ENCODE measurements around the gene IRF4. TPM values are rescaled to one million over a fixed set of nuclear protein-coding genes. Genes with fewer than 3 reads are reported as not detected.

The IRF4 gene
- total RNA-seq, 4 donors from 2014 or later: 0.26 to 0.56 (median 0.31) TPM; not detected in 1

DNA sequence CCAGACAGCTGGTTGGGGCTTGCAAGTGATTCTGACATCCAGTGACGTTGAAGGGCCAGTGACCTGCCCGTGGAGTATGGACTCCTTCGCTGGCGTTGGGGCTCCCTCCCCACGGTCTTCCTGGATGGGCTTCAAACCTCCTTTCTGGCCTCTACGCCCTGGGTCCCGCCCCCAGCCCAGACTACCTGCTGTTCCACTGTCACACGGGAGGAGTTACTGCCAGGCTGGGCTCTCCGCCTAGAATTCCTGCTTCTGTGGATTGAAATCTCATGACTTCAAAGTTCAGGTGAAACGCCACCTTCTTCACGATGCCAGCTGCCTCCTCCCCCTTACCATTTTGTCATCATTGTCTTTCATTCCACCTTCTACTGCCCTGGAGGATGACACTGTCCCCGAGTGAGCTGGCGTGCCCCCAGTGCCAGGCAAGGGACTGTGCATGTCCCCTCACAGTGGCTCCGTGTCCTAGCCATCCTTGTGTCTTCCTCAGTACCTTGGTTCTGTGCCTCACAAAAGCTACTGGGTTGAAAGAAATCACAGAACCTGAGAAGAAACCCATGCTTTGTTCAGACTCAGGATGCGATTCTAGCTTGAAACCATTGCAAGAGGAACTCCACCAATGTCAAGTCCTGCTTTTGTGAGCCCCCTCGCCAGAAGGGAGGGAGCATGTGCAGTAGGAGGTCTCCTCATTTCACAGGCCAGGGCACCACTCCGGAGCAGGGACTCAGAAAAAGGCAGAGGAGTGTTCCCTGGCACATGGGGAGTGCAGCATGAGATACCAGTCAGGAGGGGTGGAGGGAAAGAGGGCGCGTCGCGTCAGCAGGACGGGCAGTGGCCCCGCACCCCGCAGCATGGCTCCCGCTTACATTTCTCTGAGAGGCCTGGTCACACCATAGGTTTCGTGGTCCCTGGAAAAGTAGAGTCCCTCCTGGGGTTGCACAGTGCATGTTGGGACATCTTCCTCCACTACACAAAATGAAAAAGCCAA, 11.0 kb upstream of the IRF4 start:
- Histone ChIP-seq H3K36me3 (no peaks in the 10 kb centered on the region), H3K4me3 (no peak overlapping the region), H3K27ac (no peak overlapping the region), H3K27me3 (peaks cover 0 to 21% (median 14%) of the 10 kb centered on the region in 3 donors), H3K9me3 (no peaks in the 10 kb centered on the region), H3K4me1 (no peaks in the 10 kb centered on the region)
- in situ Hi-C loops (cut with MboI; ENCODE audit: low sequenced_read_pairs in 4 of 4) (no loop called here), intact Hi-C loops (cut with DNase I; ENCODE audit: low total_unique reads) (no loop called here)
- DNase-seq: no peak
- no peak for ATAC-seq
- no peak for TF ChIP-seq POLR2A (IDR thresholded peaks at IDR 0.05)
- TF ChIP-seq, protein P1, sequence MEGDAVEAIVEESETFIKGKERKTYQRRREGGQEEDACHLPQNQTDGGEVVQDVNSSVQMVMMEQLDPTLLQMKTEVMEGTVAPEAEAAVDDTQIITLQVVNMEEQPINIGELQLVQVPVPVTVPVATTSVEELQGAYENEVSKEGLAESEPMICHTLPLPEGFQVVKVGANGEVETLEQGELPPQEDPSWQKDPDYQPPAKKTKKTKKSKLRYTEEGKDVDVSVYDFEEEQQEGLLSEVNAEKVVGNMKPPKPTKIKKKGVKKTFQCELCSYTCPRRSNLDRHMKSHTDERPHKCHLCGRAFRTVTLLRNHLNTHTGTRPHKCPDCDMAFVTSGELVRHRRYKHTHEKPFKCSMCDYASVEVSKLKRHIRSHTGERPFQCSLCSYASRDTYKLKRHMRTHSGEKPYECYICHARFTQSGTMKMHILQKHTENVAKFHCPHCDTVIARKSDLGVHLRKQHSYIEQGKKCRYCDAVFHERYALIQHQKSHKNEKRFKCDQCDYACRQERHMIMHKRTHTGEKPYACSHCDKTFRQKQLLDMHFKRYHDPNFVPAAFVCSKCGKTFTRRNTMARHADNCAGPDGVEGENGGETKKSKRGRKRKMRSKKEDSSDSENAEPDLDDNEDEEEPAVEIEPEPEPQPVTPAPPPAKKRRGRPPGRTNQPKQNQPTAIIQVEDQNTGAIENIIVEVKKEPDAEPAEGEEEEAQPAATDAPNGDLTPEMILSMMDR (IDR thresholded peaks at IDR 0.05 in 4 of 5, conservative IDR thresholded peaks at IDR 0.05 in 1 of 5): no peak

DNA sequence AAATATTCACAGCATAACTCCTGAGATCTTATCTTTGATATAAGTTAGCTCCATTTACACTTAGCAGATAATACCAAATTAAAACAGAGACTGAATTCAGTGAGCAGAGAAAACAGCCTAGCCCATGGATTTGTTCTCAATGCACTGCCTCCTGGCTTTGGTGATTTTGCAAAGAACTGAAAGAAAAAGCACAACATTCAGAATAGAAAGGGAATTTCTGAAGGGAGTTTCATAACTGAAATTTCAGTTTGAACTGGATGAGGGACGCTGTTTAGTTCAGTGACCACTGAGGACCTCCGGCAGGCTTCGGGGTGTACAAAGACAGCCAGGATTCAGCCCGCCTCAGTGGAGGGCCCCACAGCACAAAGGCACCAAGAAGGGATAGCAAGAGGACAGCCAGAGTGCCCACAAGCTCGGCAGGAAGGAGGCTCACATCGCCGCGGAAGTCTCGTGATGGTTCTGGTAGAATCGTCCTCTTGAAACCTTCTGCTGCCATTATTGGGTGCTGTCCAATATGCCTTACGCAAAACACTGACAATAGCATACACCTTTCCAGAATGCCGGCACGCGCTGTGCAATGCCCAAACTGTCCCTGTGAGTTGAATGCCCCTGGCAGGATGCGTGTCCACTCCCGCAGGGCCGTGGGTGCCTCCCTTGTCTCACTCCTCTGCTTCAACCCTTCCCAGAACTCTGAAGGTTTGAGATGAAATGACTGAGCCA, 9.7 kb upstream of the IRF4 start:
- DNase-seq: no peak
- Histone ChIP-seq H3K4me1 (no peaks in the 10 kb centered on the region), H3K27ac (no peak overlapping the region), H3K9me3 (no peaks in the 10 kb centered on the region), H3K27me3 (peaks cover 8 to 30% (median 24%) of the 10 kb centered on the region in 3 donors), H3K36me3 (no peaks in the 10 kb centered on the region), H3K4me3 (no peak overlapping the region)
- intact Hi-C loops (cut with DNase I; ENCODE audit: low total_unique reads): no loop called here
- ATAC-seq: no peak
- TF ChIP-seq, protein P1 (IDR thresholded peaks at IDR 0.05 in 4 of 5, conservative IDR thresholded peaks at IDR 0.05 in 1 of 5): no peak
- TF ChIP-seq POLR2A (IDR thresholded peaks at IDR 0.05): no peak
- in situ Hi-C loops (cut with MboI; ENCODE audit: low sequenced_read_pairs in 4 of 4): no loop called here

DNA sequence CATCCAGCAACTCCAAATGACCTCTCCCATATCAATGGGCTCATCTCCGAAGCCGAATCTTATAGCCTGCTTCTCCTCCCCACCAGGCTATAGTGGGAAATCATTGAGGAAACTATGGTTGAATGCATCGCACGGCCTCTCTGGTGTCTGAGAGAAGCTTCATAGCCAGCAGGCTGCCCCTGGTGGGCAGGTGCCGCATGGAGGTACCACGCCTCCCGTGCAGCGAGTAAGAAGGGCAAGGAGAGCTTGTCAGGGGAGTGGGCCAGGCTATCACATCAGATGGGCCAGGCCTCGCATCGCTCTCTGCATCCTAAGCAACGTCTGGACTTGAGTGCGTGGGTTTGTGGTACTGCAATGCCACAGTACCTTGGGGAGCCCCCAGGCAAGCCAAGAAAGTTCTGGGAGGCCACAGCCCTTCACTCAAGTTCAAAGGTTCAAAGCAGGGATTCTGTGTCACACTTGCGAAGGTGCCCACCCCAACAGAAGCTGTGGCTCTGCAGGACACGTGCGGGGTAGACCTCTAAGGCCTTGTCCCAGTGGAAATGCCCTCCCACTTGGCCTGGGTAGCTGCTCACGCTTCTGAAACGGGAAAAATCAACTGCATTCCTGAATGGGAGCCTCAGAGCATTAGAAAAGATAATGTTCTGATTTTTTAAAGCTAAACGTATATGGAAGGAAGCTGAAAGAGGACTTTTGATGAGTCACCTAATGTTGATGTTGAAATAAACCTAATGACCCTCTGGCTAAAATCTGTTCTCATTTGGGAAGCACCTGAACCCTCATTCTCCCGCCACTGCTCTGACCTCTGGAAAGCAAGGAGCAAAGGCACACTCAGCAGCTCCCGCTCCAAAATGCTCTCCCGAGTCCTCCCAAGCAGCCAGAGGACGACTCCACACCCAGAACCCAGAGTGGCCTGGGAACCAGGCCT, 8.4 kb upstream of the IRF4 start:
- Histone ChIP-seq H3K27me3 (peaks cover 16 to 34% (median 24%) of the 10 kb centered on the region in 3 donors), H3K9me3 (no peaks in the 10 kb centered on the region), H3K36me3 (no peaks in the 10 kb centered on the region), H3K27ac (no peak overlapping the region), H3K4me3 (no peak overlapping the region), H3K4me1 (no peaks in the 10 kb centered on the region)
- ATAC-seq (no peak), DNase-seq (no peak)
- in situ Hi-C loops (cut with MboI; ENCODE audit: low sequenced_read_pairs in 4 of 4): no loop called here
- intact Hi-C loops (cut with DNase I; ENCODE audit: low total_unique reads): no loop called here
- no peak for TF ChIP-seq POLR2A (IDR thresholded peaks at IDR 0.05)
- TF ChIP-seq, protein P1 (IDR thresholded peaks at IDR 0.05 in 4 of 5, conservative IDR thresholded peaks at IDR 0.05 in 1 of 5): no peak

DNA sequence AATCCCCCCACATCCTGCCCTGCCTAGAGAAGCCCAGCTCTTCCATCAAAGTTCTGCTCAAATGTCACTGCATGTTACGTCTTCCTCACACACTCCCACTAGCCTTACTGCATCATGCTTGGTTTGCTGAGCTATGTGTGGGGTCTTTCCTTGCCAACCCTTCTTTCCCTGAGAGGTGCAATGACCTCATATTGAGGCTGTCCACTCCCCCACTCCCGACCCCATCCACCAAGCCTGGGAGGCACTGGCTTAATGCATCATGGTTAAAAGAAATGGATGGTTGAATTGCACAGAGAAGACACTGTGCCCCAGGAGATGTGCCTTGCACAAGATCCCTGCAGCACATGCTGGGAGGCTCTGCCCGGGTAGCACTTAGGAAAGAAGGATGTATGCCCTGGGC, 7.7 kb upstream of the IRF4 start:
- Histone ChIP-seq H3K4me3 (no peak overlapping the region), H3K36me3 (no peaks in the 10 kb centered on the region), H3K27ac (no peak overlapping the region), H3K4me1 (no peaks in the 10 kb centered on the region), H3K27me3 (peaks cover 16 to 39% (median 31%) of the 10 kb centered on the region in 3 donors), H3K9me3 (no peaks in the 10 kb centered on the region)
- ATAC-seq: no peak
- in situ Hi-C loops (cut with MboI; ENCODE audit: low sequenced_read_pairs in 4 of 4): no loop called here
- no peak for DNase-seq
- TF ChIP-seq POLR2A (IDR thresholded peaks at IDR 0.05): no peak
- TF ChIP-seq, protein P1 (IDR thresholded peaks at IDR 0.05 in 4 of 5, conservative IDR thresholded peaks at IDR 0.05 in 1 of 5): no peak
- intact Hi-C loops (cut with DNase I; ENCODE audit: low total_unique reads): no loop called here

All from gastrocnemius medialis (tissue), 4 donors.